IMR-90 (cell line): Measurements from ENCODE around the gene AXL. TPM values are rescaled to one million over a fixed set of nuclear protein-coding genes. Genes with fewer than 3 reads are reported as not detected.

Experiments
- ATAC-seq: fragments of 200-7000 bp; cut with Tn5 transposase; 2 replicates; pipeline ENCODE4 v1.9.1; 2020; ENCODE audit warnings: low read depth, mild to moderate bottlenecking, moderate library complexity
- BruUV-seq: library from RNA; stranded (reverse); fragments of 400-500 nt; replicated peaks from 2 replicates; lab custom pipeline; 2021; lab: Mats Ljungman, UMichigan
- CTCF ChIA-PET: fragments of 300-600 bp; formaldehyde crosslinking; extraction: SDS; loops from one replicate; lab custom pipeline; 2021; ENCODE audit warnings: antibody characterized with exemption; lab: Yijun Ruan, JAX
- POLR2A ChIA-PET: fragments of 300-600 bp; sonication (Branson Sonifier 250); formaldehyde crosslinking; loops from one replicate; lab custom pipeline; 2022; ENCODE audit warnings: antibody characterized with exemption; ENCODE audit not compliant: unreplicated experiment; lab: Charles Lee
- DNase-seq: peaks from one replicate; pipeline ENCODE4 v3.0.0; 2013
- H2AFZ ChIP-seq: replicated peaks from 2 replicates; pipeline ENCODE3; 2013; ENCODE audit warnings: low read length, mild to moderate bottlenecking; ENCODE audit not compliant: poor library complexity
- H2AK5ac ChIP-seq: 2 replicates; pipeline ENCODE4 v1.6.1; 2013; ENCODE audit warnings: low read depth, low read length, inconsistent platforms
- H2AK9ac ChIP-seq: replicated peaks from 2 replicates; pipeline ENCODE3; 2013; ENCODE audit warnings: mild to moderate bottlenecking, low read depth, low read length, moderate library complexity; ENCODE audit not compliant: poor library complexity
- H2BK120ac ChIP-seq: 2 replicates; pipeline ENCODE4 v1.6.1; 2013; ENCODE audit warnings: low read depth, low read length, inconsistent platforms
- H2BK15ac ChIP-seq: 3 replicates; pipeline ENCODE4 v1.6.1; 2013; ENCODE audit warnings: low read depth, low read length, inconsistent platforms
- H2BK20ac ChIP-seq: 2 replicates; pipeline ENCODE4 v1.6.1; 2013; ENCODE audit warnings: low read depth, mild to moderate bottlenecking, inconsistent platforms, low read length, moderate library complexity
- H2BK5ac ChIP-seq: 2 replicates; pipeline ENCODE4 v1.6.1; 2013; ENCODE audit warnings: mild to moderate bottlenecking, low read depth, low read length, inconsistent platforms; ENCODE audit not compliant: poor library complexity, severe bottlenecking
- H3K14ac ChIP-seq: replicated peaks from 2 replicates; pipeline ENCODE4 v1.6.1; 2013; ENCODE audit warnings: low read depth, low read length, inconsistent platforms
- H3K18ac ChIP-seq: 2 replicates; pipeline ENCODE4 v1.6.1; 2013; ENCODE audit warnings: low read depth, low read length, control low read depth
- H3K23ac ChIP-seq: 2 replicates; pipeline ENCODE4 v1.6.1; 2013; ENCODE audit warnings: low read depth, low read length, inconsistent platforms
- H3K27ac ChIP-seq: 2 replicates; pipeline ENCODE4 v1.5.1; 2013; ENCODE audit warnings: mild to moderate bottlenecking, control low read depth, low read length; ENCODE audit not compliant: insufficient read depth
- H3K27me3 ChIP-seq: 2 replicates; pipeline ENCODE4 v1.6.1; 2013; ENCODE audit warnings: low read length; ENCODE audit not compliant: control insufficient read depth, insufficient read depth
- H3K36me3 ChIP-seq: 2 replicates; pipeline ENCODE4 v1.6.1; 2013; ENCODE audit warnings: low read length, mixed read lengths; ENCODE audit not compliant: control insufficient read depth, insufficient read depth
- H3K4ac ChIP-seq: 2 replicates; pipeline ENCODE4 v1.6.1; 2013; ENCODE audit warnings: low read depth, low read length, inconsistent platforms
- H3K4me1 ChIP-seq: 2 replicates; pipeline ENCODE4 v1.6.1; 2013; ENCODE audit warnings: low read length, mixed read lengths; ENCODE audit not compliant: control insufficient read depth, insufficient read depth
- H3K4me2 ChIP-seq: 2 replicates; pipeline ENCODE4 v1.6.1; 2013; ENCODE audit warnings: low read depth, mild to moderate bottlenecking, control low read depth, low read length, moderate library complexity
- H3K4me3 ChIP-seq: 2 replicates; pipeline ENCODE4 v1.5.1; 2013; ENCODE audit warnings: low read depth, mild to moderate bottlenecking, control low read depth, low read length, moderate library complexity; ENCODE audit not compliant: insufficient read depth
- H3K56ac ChIP-seq: 2 replicates; pipeline ENCODE4 v1.6.1; 2013; ENCODE audit warnings: low read length, inconsistent platforms; ENCODE audit not compliant: insufficient read depth; ENCODE audit errors: extremely low read depth
- H3K79me1 ChIP-seq, 2 experiments: 2 replicates each; pipeline ENCODE4 v1.6.1; 2013; ENCODE audit warnings: low read length in 2 of 2, inconsistent platforms in 1 of 2, low read depth in 1 of 2
- H3K9ac ChIP-seq: 2 replicates; pipeline ENCODE4 v1.6.1; 2013; ENCODE audit warnings: low read depth, low read length, control low read depth
- H3K9me1 ChIP-seq: 2 replicates; pipeline ENCODE4 v1.6.1; 2013; ENCODE audit warnings: low read length, inconsistent platforms; ENCODE audit not compliant: insufficient read depth
- H3K9me3 ChIP-seq: 2 replicates; pipeline ENCODE4 v1.6.1; 2013; ENCODE audit warnings: low read length; ENCODE audit not compliant: control insufficient read depth, insufficient read depth
- H4K20me1 ChIP-seq: 2 replicates; pipeline ENCODE4 v1.6.1; 2013; ENCODE audit warnings: low read length, inconsistent platforms; ENCODE audit not compliant: insufficient read depth
- H4K5ac ChIP-seq: 2 replicates; pipeline ENCODE4 v1.6.1; 2013; ENCODE audit warnings: mild to moderate bottlenecking, low read depth, low read length, control low read depth
- H4K8ac ChIP-seq, 2 experiments: 2 replicates each; pipeline ENCODE4 v1.6.1; 2013; ENCODE audit warnings: low read depth in 2 of 2, low read length in 2 of 2, control low read depth in 1 of 2, inconsistent platforms in 1 of 2
- H4K91ac ChIP-seq: 2 replicates; pipeline ENCODE4 v1.6.1; 2013; ENCODE audit warnings: low read depth, low read length, inconsistent platforms; ENCODE audit not compliant: insufficient read depth
- BHLHE40 ChIP-seq: fragments of 150-350 bp; IDR thresholded peaks from 2 replicates; pipeline ENCODE4 v1.6.1; 2016; ENCODE audit warnings: mild to moderate bottlenecking, low read depth, low read length
- CTCF ChIP-seq: conservative IDR thresholded peaks from 2 replicates; pipeline ENCODE4 v1.5.1; 2012; ENCODE audit warnings: mild to moderate bottlenecking, low read depth, low read length, improper control_type of control experiment
- FOS ChIP-seq: fragments of 150-350 bp; IDR thresholded peaks from 2 replicates; pipeline ENCODE4 v1.6.1; 2016; ENCODE audit warnings: low read depth, low read length
- POLR2A ChIP-seq: IDR thresholded peaks from 2 replicates; pipeline ENCODE4 v1.6.1; 2012; ENCODE audit warnings: mild to moderate bottlenecking, low read depth, low read length
- SMC3 ChIP-seq: fragments of 150-350 bp; IDR thresholded peaks from 2 replicates; pipeline ENCODE4 v1.6.1; 2016; ENCODE audit warnings: low read depth, mild to moderate bottlenecking, antibody characterized with exemption, low read length, moderate library complexity
- WGBS, 2 experiments: methylation state at CpG; one replicate each; pipeline versions ENCODE4 v1.1.5 to v1.1.7; 2013; ENCODE audit warnings: missing lambda C conversion rate in 2 of 2; ENCODE audit not compliant: insufficient read length in 1 of 2; ENCODE audit errors: extremely low coverage in 2 of 2; 5-methylcytosine and 5-hydroxymethylcytosine counted together
- dilution Hi-C: fragments of 300-500 bp; cut with HindIII; formaldehyde crosslinking; loops from one replicate; pipeline ENCODE4 v1.14.3; 2018; ENCODE audit warnings: low sequenced_read_pairs; ENCODE audit not compliant: unreplicated experiment
- in situ Hi-C: fragments of 300-500 bp; cut with MboI; formaldehyde crosslinking; loops from 3 replicates; pipeline ENCODE4 v1.14.3; 2019; ENCODE audit warnings: low sequenced_read_pairs, inconsistent platforms, mixed read lengths
- intact Hi-C: fragments of 100-400 bp; cut with micrococcal nuclease; formaldehyde crosslinking; loops from 2 replicates; pipeline ENCODE4 v1.10.0; 2022
- polyA plus RNA-seq, 3 experiments: library from polyadenylated mRNA; depleted of rRNA; stranded (reverse); fragments of >200 nt; gene quantifications; 2 replicates each; pipeline ENCODE4 v1.2.3, GENCODE V29; 2012; ENCODE audit warnings: low replicate concordance in 1 of 3
- total RNA-seq: library from RNA; depleted of rRNA; stranded (reverse); fragments of >200 nt; gene quantifications from 2 replicates; pipeline ENCODE4 v1.2.3, GENCODE V29; 2012

Gene AXL
- total and polyA plus RNA-seq, 2 of the 4 experiments (the other 2 are of a cell fraction): 212 to 466 TPM

- Histone ChIP-seq H3K9ac (peak overlapping the region; percentile 61), H3K56ac (peak overlapping the region; percentile 29; the same call in 1 of the 2 replicates), H3K18ac (peak overlapping the region; percentile 90), H2AFZ (peak overlapping the region; percentile 84), H2BK20ac (peak overlapping the region; percentile 59), H3K4me1 (peaks cover 8% of the 10 kb centered on the region), H3K4me2 (peak overlapping the region; percentile 19), H2BK120ac (peak overlapping the region; percentile 84), H4K91ac (peak overlapping the region; percentile 82), H4K5ac (peak overlapping the region; percentile 73; the same call in 1 of the 2 replicates), H2AK9ac (no peak overlapping the region), H3K27me3 (no peaks in the 10 kb centered on the region), H2BK15ac (peak overlapping the region; percentile 69; the same call in 1 of the 3 replicates), H3K27ac (peak overlapping the region; percentile 67), H4K8ac (peak overlapping the region; percentile 71 to 89), H2BK5ac (no peak overlapping the region), H3K4me3 (no peak overlapping the region), H3K9me3 (no peaks in the 10 kb centered on the region), H3K9me1 (peaks cover 3% of the 10 kb centered on the region; the same call in 1 of the 2 replicates), H2AK5ac (peak overlapping the region; percentile 73), H4K20me1 (no peaks in the 10 kb centered on the region), H3K14ac (peak overlapping the region; percentile 55), H3K4ac (peak overlapping the region; percentile 83), H3K36me3 (no peaks in the 10 kb centered on the region), H3K23ac (peak overlapping the region; percentile 40), H3K79me1 (no peaks in the 10 kb centered on the region)
- ATAC-seq (peak; percentile 99), DNase-seq (peak; percentile 76)
- no peak for TF ChIP-seq SMC3
- TF ChIP-seq BHLHE40: no peak
- peak; percentile 18; the same call in 1 of the 2 replicates for TF ChIP-seq FOS
- no peak for TF ChIP-seq CTCF
- TF ChIP-seq POLR2A: no peak
- ChIA-PET POLR2A (no interaction called here), CTCF (interaction anchor here (0.6 kb wide), 1 partner anchor 10 kb away, joined by 3 read pairs; no protein-coding TSS in a partner anchor)
- in situ Hi-C loops (no loop called here), dilution Hi-C loops (no loop called here), intact Hi-C loops (no loop called here)
- WGBS, 2 experiments: 14% methylated on average over 5 of the region's 14 CpGs; no CpG with 5 or more reads in 1 of the 2 experiments
- no TSS peak for BruUV-seq
These were observed 42.9 kb upstream of the AXL start for GRCh38 chr19:41175801-41176777.
